Upper lobe of right lung (tissue), 1 donor: ENCODE data around the gene RALGAPB. TPM values are rescaled to one million over a fixed set of nuclear protein-coding genes. Genes with fewer than 3 reads are reported as not detected.

ENCODE experiments used
- ATAC-seq: fragments of 200-7000 bp; cut with Tn5 transposase; one replicate; pipeline ENCODE4 v1.9.1; 2020; ENCODE audit warnings: mild to moderate bottlenecking, moderate library complexity
- DNase-seq: peaks from one replicate; pipeline ENCODE4 v3.0.0-alpha.2; 2020
- H3K27ac ChIP-seq: fragments of 200-600 bp; one replicate; pipeline ENCODE4 v1.8.0; 2022
- H3K27me3 ChIP-seq: fragments of 200-600 bp; one replicate; pipeline ENCODE4 v1.8.0; 2022; ENCODE audit warnings: mild to moderate bottlenecking
- H3K36me3 ChIP-seq: fragments of 200-600 bp; one replicate; pipeline ENCODE4 v1.8.0; 2022
- H3K4me1 ChIP-seq: fragments of 200-600 bp; one replicate; pipeline ENCODE4 v1.8.0; 2022
- H3K4me3 ChIP-seq: fragments of 200-600 bp; one replicate; pipeline ENCODE4 v1.8.0; 2022; ENCODE audit warnings: mild to moderate bottlenecking
- H3K9me3 ChIP-seq: fragments of 200-600 bp; one replicate; pipeline ENCODE4 v1.8.0; 2022
- CTCF ChIP-seq: fragments of 200-600 bp; IDR thresholded peaks from one replicate; pipeline ENCODE4 v1.8.0; 2022; ENCODE audit warnings: antibody characterized with exemption
- intact Hi-C: fragments of 100-400 bp; cut with DNase I; formaldehyde crosslinking; loops from one replicate; pipeline ENCODE4 v1.11.0; 2022
- total RNA-seq: library from RNA; stranded (reverse); fragmentation: NEBNext Ultra II Directional; extraction: Animal tissue kit (Norgen Biotek cat#: 25700); gene quantifications from one replicate; pipeline ENCODE4 v1.2.1, GENCODE V29; 2021
- donor health status: DM: no; HTN: yes; CAD: no; lungs with severe emphysema.

Gene RALGAPB
- total RNA-seq, 1 donor from 2014 or later = 35.4 TPM

- Histone ChIP-seq H3K36me3 (peaks cover 60% of the 10 kb centered on the region), H3K4me3 (no peak overlapping the region), H3K27me3 (no peaks in the 10 kb centered on the region), H3K27ac (no peak overlapping the region), H3K4me1 (no peaks in the 10 kb centered on the region), H3K9me3 (no peaks in the 10 kb centered on the region)
- no peak for ATAC-seq
- TF ChIP-seq CTCF = no peak
- no peak for DNase-seq
- intact Hi-C loops = no loop called here
These were observed 16.5 kb downstream of the RALGAPB start for GRCh38 chr20:38489181-38489580.

GRCh38 chr20:38497246-38497935 is 24.7 kb downstream of the RALGAPB start:
- no peak for TF ChIP-seq CTCF
- peaks cover 92% of the 10 kb centered on the region for H3K36me3 ChIP-seq
- no peak overlapping the region for H3K27ac ChIP-seq
- no peak for DNase-seq
- H3K9me3 ChIP-seq = no peaks in the 10 kb centered on the region
- ATAC-seq = no peak
- intact Hi-C loops = no loop called here
- H3K27me3 ChIP-seq = no peaks in the 10 kb centered on the region
- H3K4me1 ChIP-seq = no peaks in the 10 kb centered on the region
- no peak overlapping the region for H3K4me3 ChIP-seq

GRCh38 chr20:38498909-38499308 is 26.3 kb downstream of the RALGAPB start:
- no peak overlapping the region for H3K4me3 ChIP-seq
- H3K27me3 ChIP-seq = no peaks in the 10 kb centered on the region
- peaks cover 86% of the 10 kb centered on the region for H3K36me3 ChIP-seq
- no peak for TF ChIP-seq CTCF
- DNase-seq (no peak), ATAC-seq (no peak)
- no peak overlapping the region for H3K27ac ChIP-seq
- no peaks in the 10 kb centered on the region for H3K9me3 ChIP-seq
- intact Hi-C loops = no loop called here
- H3K4me1 ChIP-seq = no peaks in the 10 kb centered on the region

- peaks cover 82% of the 10 kb centered on the region for H3K36me3 ChIP-seq
These were observed 26.7 kb downstream of the RALGAPB start for GRCh38 chr20:38499366-38499765.

GRCh38 chr20:38501858-38502436 is 29.3 kb downstream of the RALGAPB start:
- ATAC-seq (no peak), DNase-seq (no peak)
- Histone ChIP-seq H3K27ac (no peak overlapping the region), H3K9me3 (no peaks in the 10 kb centered on the region), H3K4me3 (no peak overlapping the region), H3K36me3 (peaks cover 58% of the 10 kb centered on the region), H3K27me3 (no peaks in the 10 kb centered on the region), H3K4me1 (no peaks in the 10 kb centered on the region)
- TF ChIP-seq CTCF = no peak
- intact Hi-C loops = no loop called here

More at GRCh38 chr20:38499366-38499765, 26.7 kb downstream of the RALGAPB start:
- intact Hi-C loops = no loop called here
- ATAC-seq = no peak
- Histone ChIP-seq H3K27ac (no peak overlapping the region), H3K9me3 (no peaks in the 10 kb centered on the region), H3K4me3 (no peak overlapping the region), H3K4me1 (no peaks in the 10 kb centered on the region), H3K27me3 (no peaks in the 10 kb centered on the region)
- no peak for DNase-seq
- no peak for TF ChIP-seq CTCF
